Left lobe of liver (tissue), 2 donors: ENCODE data around the gene TAF11L4. TPM values are rescaled to one million over a fixed set of nuclear protein-coding genes. Genes with fewer than 3 reads are reported as not detected.
"Not testable (repeated sequence)": the region's sequence is repeated elsewhere in the genome, so short reads cannot be mapped to it uniquely, and the experiment has no call there.

Experiments used
- ATAC-seq: fragments of 200-7000 bp; cut with Tn5 transposase; one replicate; pipeline ENCODE4 v1.9.1; 2020; ENCODE audit warnings: mild to moderate bottlenecking, moderate library complexity
- DNase-seq: peaks from one replicate; pipeline ENCODE4 v3.0.0-alpha.2; 2020; ENCODE audit warnings: low spot score
- total RNA-seq: library from RNA; stranded (reverse); gene quantifications from one replicate; pipeline ENCODE4 v1.2.1, GENCODE V29; 2021
- donor health status: DM: no; HTN: no; CAD: no; lungs with moderate emphysema.
- donor health status: DM: no; HTN: yes; CAD: no.

Gene TAF11L4
- not detected for total RNA-seq

- ATAC-seq: not testable (repeated sequence)
Measured at GRCh38 chr5:17521501-17521900, at the start of gene TAF11L4. Gene TAF11L4 (plus strand): TSS chr5:17521801.

GRCh38 chr5:17475064-17475463 is 46.5 kb upstream of the TAF11L4 start:
- not testable (repeated sequence) for ATAC-seq

More at GRCh38 chr5:17521501-17521900, at the start of gene TAF11L4:
- DNase-seq: not testable (repeated sequence)

GRCh38 chr5:17477043-17477442 is 44.6 kb upstream of the TAF11L4 start:
- DNase-seq: no peak
- ATAC-seq: no peak

More at GRCh38 chr5:17475064-17475463, 46.5 kb upstream of the TAF11L4 start:
- not testable (repeated sequence) for DNase-seq

- no peak for ATAC-seq
- DNase-seq: no peak
Measured at GRCh38 chr5:17477573-17478265, 43.9 kb upstream of the TAF11L4 start.

GRCh38 chr5:17481378-17481777 is 40.2 kb upstream of the TAF11L4 start:
- DNase-seq (no peak), ATAC-seq (no peak)

GRCh38 chr5:17482790-17483189 is 38.8 kb upstream of the TAF11L4 start:
- ATAC-seq: no peak
- no peak for DNase-seq

GRCh38 chr5:17486464-17487173 is 35.0 kb upstream of the TAF11L4 start:
- not testable (repeated sequence) for DNase-seq, ATAC-seq

- DNase-seq: no peak
- no peak for ATAC-seq
Measured at GRCh38 chr5:17487174-17487512, 34.5 kb upstream of the TAF11L4 start.

GRCh38 chr5:17491257-17491656 is 30.3 kb upstream of the TAF11L4 start:
- not testable (repeated sequence) for DNase-seq, ATAC-seq

GRCh38 chr5:17492770-17493169 is 28.8 kb upstream of the TAF11L4 start:
- ATAC-seq: no peak
- DNase-seq: no peak

GRCh38 chr5:17497446-17497845 is 24.2 kb upstream of the TAF11L4 start:
- DNase-seq: no peak
- ATAC-seq: no peak

GRCh38 chr5:17497931-17498330 is 23.7 kb upstream of the TAF11L4 start, which contains the start of gene TAF11L2:
Gene TAF11L2 (plus strand): TSS chr5:17498231.
- DNase-seq, ATAC-seq: not testable (repeated sequence)

- DNase-seq (no peak), ATAC-seq (no peak)
Measured at GRCh38 chr5:17511775-17512325, 9.8 kb upstream of the TAF11L4 start.

GRCh38 chr5:17517526-17517925 is 4.1 kb upstream of the TAF11L4 start:
- ATAC-seq, DNase-seq: not testable (repeated sequence)

GRCh38 chr5:17518067-17518466 is 3.5 kb upstream of the TAF11L4 start, which contains the start of gene TAF11L3:
Gene TAF11L3 (plus strand): TSS chr5:17518367.
- not testable (repeated sequence) for DNase-seq, ATAC-seq

GRCh38 chr5:17519508-17519907 is 2.1 kb upstream of the TAF11L4 start:
- DNase-seq, ATAC-seq: not testable (repeated sequence)

GRCh38 chr5:17524935-17525334 is 3.3 kb downstream of the TAF11L4 start, which contains the start of gene TAF11L5:
Gene TAF11L5 (plus strand): TSS chr5:17525235.
- not testable (repeated sequence) for ATAC-seq

GRCh38 chr5:17526504-17526903 is 4.9 kb downstream of the TAF11L4 start:
- DNase-seq: peak; percentile 59
- ATAC-seq: not testable (repeated sequence)

More at GRCh38 chr5:17524935-17525334, 3.3 kb downstream of the TAF11L4 start, which contains the start of gene TAF11L5:
- not testable (repeated sequence) for DNase-seq

GRCh38 chr5:17528369-17528768 is 6.8 kb downstream of the TAF11L4 start, which contains the start of gene TAF11L6:
Gene TAF11L6 (plus strand): TSS chr5:17528669.
- not testable (repeated sequence) for DNase-seq, ATAC-seq
